KMS-11 (cell line): ENCODE measurements around the gene VPS37B.

Experiments
- H2AFZ ChIP-seq: fragments of 200-600 bp; sonication (generic); 2 replicates; pipeline ENCODE4 v1.6.1; 2016; ENCODE audit warnings: antibody characterized with exemption, mixed run types, low read depth
- H3K27ac ChIP-seq: fragments of 200-600 bp; sonication (generic); 2 replicates; pipeline ENCODE4 v1.6.1; 2016; ENCODE audit warnings: mild to moderate bottlenecking, mixed run types
- H3K27me3 ChIP-seq: fragments of 200-600 bp; sonication (generic); 2 replicates; pipeline ENCODE4 v1.6.1; 2017; ENCODE audit warnings: mild to moderate bottlenecking, low read depth, mixed run types, moderate library complexity; ENCODE audit not compliant: insufficient read depth
- H3K36me3 ChIP-seq: fragments of 200-600 bp; sonication (generic); 2 replicates; pipeline ENCODE4 v1.6.1; 2017; ENCODE audit warnings: mild to moderate bottlenecking, mixed run types; ENCODE audit not compliant: insufficient read depth
- H3K4me1 ChIP-seq: fragments of 200-600 bp; sonication (generic); 2 replicates; pipeline ENCODE4 v1.6.1; 2016; ENCODE audit warnings: mild to moderate bottlenecking, low read depth, mixed run types; ENCODE audit not compliant: poor library complexity, severe bottlenecking
- H3K4me2 ChIP-seq: fragments of 200-600 bp; sonication (generic); 2 replicates; pipeline ENCODE4 v1.7.0; 2016; ENCODE audit warnings: mild to moderate bottlenecking, mixed run types
- H3K4me3 ChIP-seq: fragments of 200-600 bp; sonication (generic); IDR thresholded peaks from 2 replicates; pipeline ENCODE4 v1.6.1; 2017; ENCODE audit warnings: low read depth, low read length, mixed read lengths; ENCODE audit not compliant: insufficient read depth
- H3K79me2 ChIP-seq: fragments of 200-600 bp; sonication (generic); 2 replicates; pipeline ENCODE4 v1.6.1; 2016; ENCODE audit warnings: low read depth, mixed run types; ENCODE audit not compliant: insufficient read depth
- H3K9ac ChIP-seq: fragments of 200-600 bp; sonication (generic); 2 replicates; pipeline ENCODE4 v1.6.1; 2016; ENCODE audit warnings: mild to moderate bottlenecking, mixed run types
- H4K20me1 ChIP-seq: fragments of 200-600 bp; sonication (generic); 2 replicates; pipeline ENCODE4 v1.6.1; 2016; ENCODE audit warnings: mild to moderate bottlenecking, mixed run types; ENCODE audit not compliant: insufficient read depth
- TF ChIP-seq, protein P1 (sequence below): fragments of 200-600 bp; sonication (generic); conservative IDR thresholded peaks from 2 replicates; pipeline ENCODE4 v1.6.1; 2017; ENCODE audit warnings: low read depth, mild to moderate bottlenecking, antibody characterized with exemption, low read length, moderate library complexity, mixed read lengths

Gene VPS37B

DNA sequence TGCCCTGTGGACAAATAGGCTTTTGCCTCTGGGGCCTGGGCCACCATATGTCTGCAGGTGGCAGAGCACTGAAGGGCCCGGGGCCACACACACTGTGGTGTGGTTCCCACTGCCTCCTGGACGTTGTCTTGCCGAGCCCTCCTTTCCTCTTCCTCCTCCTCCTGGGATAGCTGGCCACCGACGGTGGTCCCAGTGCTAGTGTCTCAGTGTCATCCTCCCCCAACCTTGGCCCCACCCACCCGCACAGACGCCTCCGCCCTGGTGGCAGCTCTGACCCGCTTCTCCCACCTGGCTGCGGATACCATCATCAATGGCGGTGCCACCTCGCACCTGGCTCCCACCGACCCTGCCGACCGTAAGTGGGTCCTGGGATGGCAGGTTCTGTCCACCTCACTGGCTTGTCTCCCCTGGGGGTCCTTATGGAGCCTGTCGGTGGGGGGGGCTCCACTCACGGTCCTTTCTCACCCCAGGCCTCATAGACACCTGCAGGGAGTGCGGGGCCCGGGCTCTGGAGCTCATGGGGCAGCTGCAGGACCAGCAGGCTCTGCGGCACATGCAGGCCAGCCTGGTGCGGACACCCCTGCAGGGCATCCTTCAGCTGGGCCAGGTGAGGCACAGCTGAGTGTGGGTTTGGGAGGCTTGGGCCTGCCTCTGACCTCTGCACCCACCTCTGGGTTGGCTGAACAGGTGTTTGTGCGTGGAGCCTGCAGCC, 37.2 kb downstream of the VPS37B start:
- Histone ChIP-seq H3K4me3 (no peak overlapping the region), H3K4me2 (no peak overlapping the region), H3K4me1 (peaks cover 3% of the 10 kb centered on the region), H2AFZ (no peak overlapping the region), H3K79me2 (no peaks in the 10 kb centered on the region), H4K20me1 (no peaks in the 10 kb centered on the region), H3K36me3 (no peaks in the 10 kb centered on the region), H3K27me3 (no peaks in the 10 kb centered on the region), H3K9ac (no peak overlapping the region), H3K27ac (no peak overlapping the region)
- TF ChIP-seq, protein P1, sequence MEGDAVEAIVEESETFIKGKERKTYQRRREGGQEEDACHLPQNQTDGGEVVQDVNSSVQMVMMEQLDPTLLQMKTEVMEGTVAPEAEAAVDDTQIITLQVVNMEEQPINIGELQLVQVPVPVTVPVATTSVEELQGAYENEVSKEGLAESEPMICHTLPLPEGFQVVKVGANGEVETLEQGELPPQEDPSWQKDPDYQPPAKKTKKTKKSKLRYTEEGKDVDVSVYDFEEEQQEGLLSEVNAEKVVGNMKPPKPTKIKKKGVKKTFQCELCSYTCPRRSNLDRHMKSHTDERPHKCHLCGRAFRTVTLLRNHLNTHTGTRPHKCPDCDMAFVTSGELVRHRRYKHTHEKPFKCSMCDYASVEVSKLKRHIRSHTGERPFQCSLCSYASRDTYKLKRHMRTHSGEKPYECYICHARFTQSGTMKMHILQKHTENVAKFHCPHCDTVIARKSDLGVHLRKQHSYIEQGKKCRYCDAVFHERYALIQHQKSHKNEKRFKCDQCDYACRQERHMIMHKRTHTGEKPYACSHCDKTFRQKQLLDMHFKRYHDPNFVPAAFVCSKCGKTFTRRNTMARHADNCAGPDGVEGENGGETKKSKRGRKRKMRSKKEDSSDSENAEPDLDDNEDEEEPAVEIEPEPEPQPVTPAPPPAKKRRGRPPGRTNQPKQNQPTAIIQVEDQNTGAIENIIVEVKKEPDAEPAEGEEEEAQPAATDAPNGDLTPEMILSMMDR, result no peak

DNA sequence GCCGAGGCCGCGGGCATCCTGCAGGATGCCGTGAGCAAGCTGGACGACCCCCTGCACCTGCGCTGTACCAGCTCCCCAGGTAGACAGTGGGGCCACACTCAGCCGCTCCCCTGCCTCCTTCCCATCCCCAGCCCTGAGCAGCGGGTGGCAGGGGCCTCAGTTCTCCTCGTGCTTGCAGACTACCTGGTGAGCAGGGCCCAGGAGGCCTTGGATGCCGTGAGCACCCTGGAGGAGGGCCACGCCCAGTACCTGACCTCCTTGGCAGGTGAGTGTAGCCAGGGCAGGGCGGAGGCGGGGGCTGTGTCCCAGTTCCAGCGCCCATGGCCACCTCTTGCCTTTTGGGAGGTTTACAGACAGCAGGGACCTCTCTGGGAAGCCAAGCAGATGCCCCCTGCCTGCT, 37.8 kb downstream of the VPS37B start:
- no peak overlapping the region for H3K27ac ChIP-seq
- H3K4me1 ChIP-seq, result peaks cover 3% of the 10 kb centered on the region
- H3K4me3 ChIP-seq, result no peak overlapping the region
- no peaks in the 10 kb centered on the region for H3K27me3 ChIP-seq
- TF ChIP-seq, protein P1, result no peak
- no peak overlapping the region for H3K4me2 ChIP-seq
- H2AFZ ChIP-seq, result no peak overlapping the region
- H3K9ac ChIP-seq, result no peak overlapping the region
- H3K79me2 ChIP-seq, result no peaks in the 10 kb centered on the region
- no peaks in the 10 kb centered on the region for H3K36me3 ChIP-seq
- H4K20me1 ChIP-seq, result no peaks in the 10 kb centered on the region

- H3K27ac ChIP-seq, result no peak overlapping the region
- no peak overlapping the region for H3K4me3 ChIP-seq
- H3K36me3 ChIP-seq, result no peaks in the 10 kb centered on the region
- no peaks in the 10 kb centered on the region for H3K79me2 ChIP-seq
- no peak overlapping the region for H2AFZ ChIP-seq
- H3K4me1 ChIP-seq, result peaks cover 3% of the 10 kb centered on the region
- H3K4me2 ChIP-seq, result no peak overlapping the region
- TF ChIP-seq, protein P1, result no peak
- no peak overlapping the region for H3K9ac ChIP-seq
- no peaks in the 10 kb centered on the region for H3K27me3 ChIP-seq
- no peaks in the 10 kb centered on the region for H4K20me1 ChIP-seq
Observed at GRCh38 chr12:122856999-122857671, 38.8 kb downstream of the VPS37B start.

DNA sequence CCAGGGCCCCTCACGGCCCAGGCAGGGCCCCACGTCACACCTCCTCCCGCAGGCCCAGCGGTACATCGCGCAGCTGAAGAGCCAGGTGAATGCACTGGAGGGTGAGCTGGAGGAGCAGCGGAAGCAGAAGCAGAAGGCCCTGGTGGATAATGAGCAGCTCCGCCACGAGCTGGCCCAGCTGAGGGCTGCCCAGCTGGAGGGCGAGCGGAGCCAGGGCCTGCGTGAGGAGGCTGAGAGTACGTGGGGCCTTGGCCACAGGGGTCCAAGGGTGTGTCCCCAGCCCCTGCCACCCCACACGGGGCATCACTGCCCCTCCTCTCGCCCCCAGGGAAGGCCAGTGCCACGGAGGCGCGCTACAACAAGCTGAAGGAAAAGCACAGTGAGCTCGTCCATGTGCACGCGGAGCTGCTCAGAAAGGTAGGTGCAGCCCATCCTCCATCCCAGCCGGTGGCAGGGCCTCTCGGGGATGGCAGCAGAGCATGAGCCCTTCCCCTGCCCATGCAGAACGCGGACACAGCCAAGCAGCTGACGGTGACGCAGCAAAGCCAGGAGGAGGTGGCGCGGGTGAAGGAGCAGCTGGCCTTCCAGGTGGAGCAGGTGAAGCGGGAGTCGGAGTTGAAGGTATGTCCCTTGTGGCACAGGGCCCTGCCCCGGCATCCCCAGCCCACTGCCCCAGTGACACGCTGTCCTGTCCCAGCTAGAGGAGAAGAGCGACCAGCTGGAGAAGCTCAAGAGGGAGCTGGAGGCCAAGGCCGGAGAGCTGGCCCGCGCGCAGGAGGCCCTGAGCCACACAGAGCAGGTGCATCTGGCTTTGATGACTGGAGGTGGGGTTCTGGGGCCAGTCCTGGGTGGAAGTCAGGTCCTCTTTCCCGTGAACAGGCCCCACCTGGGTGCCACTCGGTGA, 39.7 kb downstream of the VPS37B start:
- no peak overlapping the region for H2AFZ ChIP-seq
- no peaks in the 10 kb centered on the region for H3K27me3 ChIP-seq
- H3K4me2 ChIP-seq, result no peak overlapping the region
- H3K9ac ChIP-seq, result no peak overlapping the region
- H3K36me3 ChIP-seq, result no peaks in the 10 kb centered on the region
- no peak overlapping the region for H3K4me3 ChIP-seq
- no peaks in the 10 kb centered on the region for H4K20me1 ChIP-seq
- TF ChIP-seq, protein P1, result no peak
- H3K79me2 ChIP-seq, result no peaks in the 10 kb centered on the region
- no peak overlapping the region for H3K27ac ChIP-seq
- H3K4me1 ChIP-seq, result peaks cover 3% of the 10 kb centered on the region
